Progenitor cell of endocrine pancreas (in vitro differentiated cells): ENCODE results near the gene WDR20. TPM values are rescaled to one million over a fixed set of nuclear protein-coding genes. Genes with fewer than 3 reads are reported as not detected.

Experiments
- DNase-seq: peaks from one replicate; pipeline ENCODE4 v3.0.0; 2021; ENCODE audit warnings: low spot score; ENCODE audit not compliant: unreplicated experiment
- H3K27ac Mint-ChIP-seq: 2 replicates; pipeline ENCODE4 v1.8.0; 2021; ENCODE audit warnings: mild to moderate bottlenecking, moderate library complexity, mixed read lengths
- H3K27me3 Mint-ChIP-seq: 2 replicates; pipeline ENCODE4 v1.8.0; 2021; ENCODE audit warnings: mixed read lengths
- H3K36me3 Mint-ChIP-seq: 2 replicates; pipeline ENCODE4 v1.8.0; 2022; ENCODE audit warnings: mixed read lengths; ENCODE audit not compliant: insufficient read depth
- H3K4me1 Mint-ChIP-seq: 2 replicates; pipeline ENCODE4 v1.8.0; 2021; ENCODE audit warnings: low read depth, mixed read lengths
- H3K4me3 Mint-ChIP-seq: 2 replicates; pipeline ENCODE4 v1.8.0; 2021; ENCODE audit warnings: low read depth, mild to moderate bottlenecking, moderate library complexity, mixed read lengths
- H3K9me3 Mint-ChIP-seq: 2 replicates; pipeline ENCODE4 v1.8.0; 2021; ENCODE audit warnings: low read depth, mixed read lengths
- total RNA-seq: library from RNA; stranded (reverse); gene quantifications from 2 replicates; pipeline ENCODE4 v1.2.1, GENCODE V29; 2021
- TF ChIP-seq, protein P1 (sequence below): fragments of 200-600 bp; sonication (generic); IDR thresholded peaks from one replicate; pipeline ENCODE4 v1.5.0; 2021; ENCODE audit warnings: antibody characterized with exemption, mild to moderate bottlenecking; ENCODE audit not compliant: unreplicated experiment

WDR20 gene
- total RNA-seq, 1 donor from 2014 or later: 34.9 TPM

- Mint-ChIP-seq H3K27me3 (no peaks in the 10 kb centered on the region), H3K4me3 (no peak overlapping the region), H3K4me1 (peaks cover 3% of the 10 kb centered on the region), H3K9me3 (no peaks in the 10 kb centered on the region), H3K36me3 (peaks cover 8% of the 10 kb centered on the region), H3K27ac (no peak overlapping the region)
- TF ChIP-seq, protein P1, sequence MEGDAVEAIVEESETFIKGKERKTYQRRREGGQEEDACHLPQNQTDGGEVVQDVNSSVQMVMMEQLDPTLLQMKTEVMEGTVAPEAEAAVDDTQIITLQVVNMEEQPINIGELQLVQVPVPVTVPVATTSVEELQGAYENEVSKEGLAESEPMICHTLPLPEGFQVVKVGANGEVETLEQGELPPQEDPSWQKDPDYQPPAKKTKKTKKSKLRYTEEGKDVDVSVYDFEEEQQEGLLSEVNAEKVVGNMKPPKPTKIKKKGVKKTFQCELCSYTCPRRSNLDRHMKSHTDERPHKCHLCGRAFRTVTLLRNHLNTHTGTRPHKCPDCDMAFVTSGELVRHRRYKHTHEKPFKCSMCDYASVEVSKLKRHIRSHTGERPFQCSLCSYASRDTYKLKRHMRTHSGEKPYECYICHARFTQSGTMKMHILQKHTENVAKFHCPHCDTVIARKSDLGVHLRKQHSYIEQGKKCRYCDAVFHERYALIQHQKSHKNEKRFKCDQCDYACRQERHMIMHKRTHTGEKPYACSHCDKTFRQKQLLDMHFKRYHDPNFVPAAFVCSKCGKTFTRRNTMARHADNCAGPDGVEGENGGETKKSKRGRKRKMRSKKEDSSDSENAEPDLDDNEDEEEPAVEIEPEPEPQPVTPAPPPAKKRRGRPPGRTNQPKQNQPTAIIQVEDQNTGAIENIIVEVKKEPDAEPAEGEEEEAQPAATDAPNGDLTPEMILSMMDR: no peak
- DNase-seq: no peak
Observed at GRCh38 chr14:102196902-102197230, 57.2 kb downstream of the WDR20 start.

GRCh38 chr14:102197317-102197853 is 57.7 kb downstream of the WDR20 start:
- TF ChIP-seq, protein P1: no peak
- no peak for DNase-seq
- Mint-ChIP-seq H3K27me3 (no peaks in the 10 kb centered on the region), H3K9me3 (no peaks in the 10 kb centered on the region), H3K36me3 (peaks cover 8% of the 10 kb centered on the region), H3K27ac (no peak overlapping the region), H3K4me1 (peaks cover 3% of the 10 kb centered on the region), H3K4me3 (no peak overlapping the region)

GRCh38 chr14:102200690-102201352 is 61.1 kb downstream of the WDR20 start:
- H3K36me3 Mint-ChIP-seq: peaks cover 7% of the 10 kb centered on the region
- no peak for DNase-seq
- H3K27ac Mint-ChIP-seq: no peak overlapping the region
- no peaks in the 10 kb centered on the region for H3K9me3 Mint-ChIP-seq
- H3K4me3 Mint-ChIP-seq: no peak overlapping the region
- H3K27me3 Mint-ChIP-seq: no peaks in the 10 kb centered on the region
- peaks cover 3% of the 10 kb centered on the region for H3K4me1 Mint-ChIP-seq
- TF ChIP-seq, protein P1: no peak

GRCh38 chr14:102201353-102201738 is 61.6 kb downstream of the WDR20 start:
- H3K36me3 Mint-ChIP-seq: peaks cover 5% of the 10 kb centered on the region
- H3K4me1 Mint-ChIP-seq: peaks cover 2% of the 10 kb centered on the region
- H3K27me3 Mint-ChIP-seq: no peaks in the 10 kb centered on the region
- no peak overlapping the region for H3K27ac Mint-ChIP-seq
- H3K9me3 Mint-ChIP-seq: no peaks in the 10 kb centered on the region
- DNase-seq: no peak
- TF ChIP-seq, protein P1: no peak
- no peak overlapping the region for H3K4me3 Mint-ChIP-seq

DNA sequence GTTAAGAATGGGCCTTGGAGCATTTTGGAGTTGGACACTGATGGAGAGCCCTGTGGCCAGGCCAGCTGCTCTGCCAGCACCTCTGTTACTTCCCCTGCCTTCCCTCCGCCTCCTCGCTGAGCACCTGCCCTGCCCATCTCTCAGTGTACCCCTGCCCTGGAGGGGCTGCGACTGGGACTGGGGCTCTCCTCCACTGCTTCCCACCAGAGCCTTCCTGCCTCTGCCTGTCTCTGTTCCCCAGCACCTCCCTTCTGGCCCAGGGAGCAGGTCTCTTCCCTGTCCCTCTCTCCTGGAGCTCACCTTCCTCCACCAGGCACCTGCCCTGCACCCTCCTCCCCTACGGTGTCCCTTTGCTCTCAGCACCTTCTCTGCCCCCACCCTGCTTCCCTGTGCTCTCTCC is 62.1 kb downstream of the WDR20 start:
- TF ChIP-seq, protein P1: no peak
- Mint-ChIP-seq H3K9me3 (no peaks in the 10 kb centered on the region), H3K4me1 (no peaks in the 10 kb centered on the region), H3K36me3 (peaks cover 5% of the 10 kb centered on the region), H3K27ac (no peak overlapping the region), H3K4me3 (no peak overlapping the region), H3K27me3 (no peaks in the 10 kb centered on the region)
- DNase-seq: no peak
